Right lobe of liver (tissue), 4 donors: ENCODE results near the gene FTO.

Experiments used
- CTCF ChIP-seq, 4 donors: fragments of 200-600 bp in 3 of 4; fragments of 450-650 bp in 1 of 4; IDR thresholded peaks; one replicate each; pipeline versions ENCODE4 v1.5.1 to v1.8.0; 2016 to 2022; ENCODE audit warnings: antibody characterized with exemption in 4 of 4, mild to moderate bottlenecking in 2 of 4
- POLR2A ChIP-seq: fragments of 450-650 bp; IDR thresholded peaks from one replicate; pipeline ENCODE4 v1.6.1; 2017; ENCODE audit warnings: antibody characterized with exemption, mild to moderate bottlenecking
- donor health status: DM: no; HTN: no; CAD: no.
- donor health status: DM: no; HTN: no; CAD: no.
- donor health status: DM: no; HTN: yes; CAD: no.

GRCh38 chr16:54125751-54126655, 422.0 kb downstream of the FTO start:
- no peak for TF ChIP-seq POLR2A
- TF ChIP-seq CTCF (IDR thresholded peaks at IDR 0.05): no peak
